ENCODE results near the gene AFTPH. TPM values are rescaled to one million over a fixed set of nuclear protein-coding genes. Genes with fewer than 3 reads are reported as not detected.

AFTPH gene
- total and polyA plus RNA-seq, 9 of the 15 experiments (the other 6 are each of a cell fraction or from before 2014, with no cell fraction given) = 8.0 to 26.2 (median 13.8) TPM

GRCh38 chr2:64523666-64524603, at the start of gene AFTPH (continued):
- TF ChIP-seq TCF3 (CRISPR knock-in tag; IDR thresholded peaks at IDR 0.05) (no peak), KLF10 (CRISPR knock-in tag; IDR thresholded peaks at IDR 0.05) (no peak), ZNF707 (CRISPR knock-in tag; conservative IDR thresholded peaks at IDR 0.05) (no peak), CHD2 (IDR thresholded peaks at IDR 0.05; ENCODE audit: low read depth, low read length) (no peak), IFI16 (CRISPR knock-in tag; IDR thresholded peaks at IDR 0.05) (no peak), ZNF239 (CRISPR knock-in tag; IDR thresholded peaks at IDR 0.05) (no peak), LCOR (CRISPR knock-in tag; IDR thresholded peaks at IDR 0.05) (0 out of 2 replicates have a peak, but pooled peaks have one; percentile 15), SIN3A (IDR thresholded peaks at IDR 0.05; ENCODE audit: borderline replicate concordance in 2 of 2, control insufficient read depth in 1 of 2, low read depth in 2 of 2, low read length in 2 of 2) (no peak; a peak in 1 of 4 replicates), GABPB1 (CRISPR knock-in tag; IDR thresholded peaks at IDR 0.05) (peak; percentile 98), JUN (IDR thresholded peaks at IDR 0.05; ENCODE audit: borderline replicate concordance, low read depth, low read length) (peak; percentile 50; the same call in 1 of the 2 replicates), JUN (CRISPR knock-in tag; IDR thresholded peaks at IDR 0.05; ENCODE audit: borderline replicate concordance) (no peak), EP300 (IDR thresholded peaks at IDR 0.05; ENCODE audit: low read length) (no peak), ZNF324 (CRISPR knock-in tag; IDR thresholded peaks at IDR 0.05) (no peak), ZNF121 (CRISPR knock-in tag; conservative IDR thresholded peaks at IDR 0.05) (no peak), ZNF449 (CRISPR knock-in tag; IDR thresholded peaks at IDR 0.05) (no peak), USF1 (CRISPR knock-in tag; IDR thresholded peaks at IDR 0.05) (no peak), CTCFL (IDR thresholded peaks at IDR 0.05; ENCODE audit: borderline replicate concordance, insufficient read depth, low read depth, low read length, poor library complexity, severe bottlenecking) (no peak), E2F4 (CRISPR knock-in tag; IDR thresholded peaks at IDR 0.05; ENCODE audit: low read depth) (no peak), MYBL2 (IDR thresholded peaks at IDR 0.05; ENCODE audit: low read depth) (no peak), MYBL2 (CRISPR knock-in tag; IDR thresholded peaks at IDR 0.05; ENCODE audit: borderline replicate concordance) (no peak)
- TF ChIP-seq, protein P1, sequence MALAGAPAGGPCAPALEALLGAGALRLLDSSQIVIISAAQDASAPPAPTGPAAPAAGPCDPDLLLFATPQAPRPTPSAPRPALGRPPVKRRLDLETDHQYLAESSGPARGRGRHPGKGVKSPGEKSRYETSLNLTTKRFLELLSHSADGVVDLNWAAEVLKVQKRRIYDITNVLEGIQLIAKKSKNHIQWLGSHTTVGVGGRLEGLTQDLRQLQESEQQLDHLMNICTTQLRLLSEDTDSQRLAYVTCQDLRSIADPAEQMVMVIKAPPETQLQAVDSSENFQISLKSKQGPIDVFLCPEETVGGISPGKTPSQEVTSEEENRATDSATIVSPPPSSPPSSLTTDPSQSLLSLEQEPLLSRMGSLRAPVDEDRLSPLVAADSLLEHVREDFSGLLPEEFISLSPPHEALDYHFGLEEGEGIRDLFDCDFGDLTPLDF (CRISPR knock-in tag; IDR thresholded peaks at IDR 0.05) = no peak

Data from K562 (cell line).